Measurements from ENCODE around the gene SCNN1G. TPM values are rescaled to one million over a fixed set of nuclear protein-coding genes. Genes with fewer than 3 reads are reported as not detected.

The SCNN1G gene
- total RNA-seq, 1 donor from 2014 or later: not detected

DNA sequence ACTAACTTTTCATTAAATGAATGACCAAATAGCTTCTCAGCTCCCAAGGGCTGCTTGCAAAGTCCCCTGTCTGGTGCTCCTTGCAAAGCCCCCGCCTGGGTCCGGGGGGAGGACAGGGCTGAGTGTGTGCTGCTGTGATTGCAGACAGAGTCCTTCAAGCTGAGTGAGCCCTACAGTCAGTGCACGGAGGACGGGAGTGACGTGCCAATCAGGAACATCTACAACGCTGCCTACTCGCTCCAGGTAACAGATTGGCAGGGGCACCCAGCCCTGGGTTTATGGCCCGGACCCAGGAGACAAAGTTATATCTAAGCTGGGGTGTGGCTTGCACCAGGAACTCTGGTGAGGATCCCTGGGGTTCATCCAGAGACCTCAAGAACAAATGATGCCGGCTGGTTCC is 27.1 kb downstream of the SCNN1G start:
- H3K79me2 ChIP-seq (ENCODE audit: low read depth): no peaks in the 10 kb centered on the region
- Mint-ChIP-seq H3K27me3 (ENCODE audit: insufficient read depth, low read depth) (peaks cover 5% of the 10 kb centered on the region), H3K4me3 (no peak overlapping the region), H3K4me1 (no peaks in the 10 kb centered on the region), H3K27ac (no peak overlapping the region), H3K9me3 (no peaks in the 10 kb centered on the region), H3K36me3 (no peaks in the 10 kb centered on the region)
- DNase-seq (ENCODE audit: low spot score): no peak
- H3K4me1 ChIP-seq: peaks cover 4% of the 10 kb centered on the region
- no peaks in the 10 kb centered on the region for H3K27me3 ChIP-seq
- H3K9ac ChIP-seq: no peak overlapping the region
- H3K4me2 ChIP-seq: no peak overlapping the region
- H3F3A ChIP-seq (ENCODE audit: low read depth): no peaks in the 10 kb centered on the region
- H3K4me3 ChIP-seq: no peak overlapping the region
- H2AFZ ChIP-seq (replicated peaks): no peak overlapping the region
- H3K36me3 ChIP-seq: no peaks in the 10 kb centered on the region
- no peak for TF ChIP-seq CTCF (IDR thresholded peaks at IDR 0.05)
- no peak for TF ChIP-seq EZH2 (IDR thresholded peaks at IDR 0.05)
- TF ChIP-seq EZH2phosphoT487 (IDR thresholded peaks at IDR 0.05): no peak
- no peaks in the 10 kb centered on the region for H3K9me3 ChIP-seq (ENCODE audit: low read depth)
- no peaks in the 10 kb centered on the region for H4K20me1 ChIP-seq (ENCODE audit: low read depth)
- no peak overlapping the region for H3K27ac ChIP-seq

- Mint-ChIP-seq H3K9me3 (no peaks in the 10 kb centered on the region), H3K36me3 (no peaks in the 10 kb centered on the region), H3K4me1 (no peaks in the 10 kb centered on the region), H3K27ac (no peak overlapping the region), H3K4me3 (no peak overlapping the region), H3K27me3 (ENCODE audit: insufficient read depth, low read depth) (peaks cover 5% of the 10 kb centered on the region)
- Histone ChIP-seq H3K27me3 (no peaks in the 10 kb centered on the region), H3K36me3 (no peaks in the 10 kb centered on the region), H3K4me3 (no peak overlapping the region), H2AFZ (replicated peaks) (no peak overlapping the region), H3K9me3 (ENCODE audit: low read depth) (no peaks in the 10 kb centered on the region), H3K79me2 (ENCODE audit: low read depth) (no peaks in the 10 kb centered on the region), H3K4me2 (no peak overlapping the region), H4K20me1 (ENCODE audit: low read depth) (no peaks in the 10 kb centered on the region), H3K4me1 (no peaks in the 10 kb centered on the region), H3K27ac (no peak overlapping the region), H3F3A (ENCODE audit: low read depth) (no peaks in the 10 kb centered on the region), H3K9ac (no peak overlapping the region)
- DNase-seq (ENCODE audit: low spot score): no peak
- TF ChIP-seq EZH2 (IDR thresholded peaks at IDR 0.05) (no peak), EZH2phosphoT487 (IDR thresholded peaks at IDR 0.05) (no peak), CTCF (IDR thresholded peaks at IDR 0.05) (no peak)
Measured at GRCh38 chr16:23213831-23214230, 31.3 kb downstream of the SCNN1G start.

GRCh38 chr16:23214796-23215195 is 32.3 kb downstream of the SCNN1G start:
- no peaks in the 10 kb centered on the region for H3K4me1 Mint-ChIP-seq
- Histone ChIP-seq H3K4me2 (no peak overlapping the region), H3K4me3 (no peak overlapping the region), H4K20me1 (ENCODE audit: low read depth) (no peaks in the 10 kb centered on the region), H3K9ac (no peak overlapping the region), H3K9me3 (ENCODE audit: low read depth) (no peaks in the 10 kb centered on the region), H3K36me3 (no peaks in the 10 kb centered on the region), H3K79me2 (ENCODE audit: low read depth) (no peaks in the 10 kb centered on the region), H3K27ac (no peak overlapping the region), H3F3A (ENCODE audit: low read depth) (no peaks in the 10 kb centered on the region), H3K27me3 (no peaks in the 10 kb centered on the region), H3K4me1 (no peaks in the 10 kb centered on the region), H2AFZ (replicated peaks) (no peak overlapping the region)
- no peak overlapping the region for H3K4me3 Mint-ChIP-seq
- H3K27ac Mint-ChIP-seq: no peak overlapping the region
- no peaks in the 10 kb centered on the region for H3K36me3 Mint-ChIP-seq
- H3K27me3 Mint-ChIP-seq (ENCODE audit: insufficient read depth, low read depth): peaks cover 4% of the 10 kb centered on the region
- no peak for DNase-seq (ENCODE audit: low spot score)
- H3K9me3 Mint-ChIP-seq: no peaks in the 10 kb centered on the region
- TF ChIP-seq EZH2 (IDR thresholded peaks at IDR 0.05) (no peak), CTCF (IDR thresholded peaks at IDR 0.05) (no peak), EZH2phosphoT487 (IDR thresholded peaks at IDR 0.05) (no peak)

Measured in neural progenitor cell (in vitro differentiated cells).